ENCODE measurements around the gene CASK.

DNA sequence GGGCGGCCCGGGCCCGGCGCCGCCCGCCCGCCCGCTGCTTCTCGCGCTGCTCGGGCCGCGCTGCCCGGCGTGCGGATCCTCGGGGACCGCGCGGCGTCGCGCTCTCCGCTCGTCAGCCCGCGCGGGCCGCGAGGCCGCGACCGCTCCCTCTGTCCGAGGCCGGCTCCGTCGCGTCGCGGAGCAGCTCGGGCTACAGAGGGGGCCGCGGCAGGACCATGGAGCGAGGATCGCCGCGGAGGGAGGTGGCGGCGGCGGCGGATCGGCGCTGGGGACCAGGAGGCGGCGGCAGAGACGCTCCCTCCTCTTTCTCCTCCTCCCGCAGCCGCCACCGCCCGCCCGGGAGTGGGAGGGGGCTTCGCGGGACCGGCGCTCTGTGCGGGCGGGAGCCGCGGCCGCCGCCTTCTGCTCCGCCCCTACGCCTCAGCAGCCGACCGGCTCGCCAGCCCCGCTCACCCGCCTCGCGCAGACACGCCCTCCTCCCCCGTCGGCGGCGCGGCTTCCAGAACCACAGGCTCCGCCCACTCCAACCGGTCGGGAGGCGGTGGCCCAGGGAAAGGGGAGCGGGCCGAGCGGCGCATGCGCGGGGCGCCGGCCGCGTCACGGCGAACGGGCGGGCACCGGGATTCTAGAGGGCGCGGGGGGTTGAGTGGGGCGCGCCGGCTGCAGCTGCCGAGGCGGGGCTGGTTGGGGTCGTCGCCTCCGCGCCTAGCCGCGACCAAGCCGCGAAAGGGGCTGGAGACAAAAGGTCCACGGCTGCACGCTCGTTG, at the start of gene CASK:
- TF ChIP-seq, protein P1, sequence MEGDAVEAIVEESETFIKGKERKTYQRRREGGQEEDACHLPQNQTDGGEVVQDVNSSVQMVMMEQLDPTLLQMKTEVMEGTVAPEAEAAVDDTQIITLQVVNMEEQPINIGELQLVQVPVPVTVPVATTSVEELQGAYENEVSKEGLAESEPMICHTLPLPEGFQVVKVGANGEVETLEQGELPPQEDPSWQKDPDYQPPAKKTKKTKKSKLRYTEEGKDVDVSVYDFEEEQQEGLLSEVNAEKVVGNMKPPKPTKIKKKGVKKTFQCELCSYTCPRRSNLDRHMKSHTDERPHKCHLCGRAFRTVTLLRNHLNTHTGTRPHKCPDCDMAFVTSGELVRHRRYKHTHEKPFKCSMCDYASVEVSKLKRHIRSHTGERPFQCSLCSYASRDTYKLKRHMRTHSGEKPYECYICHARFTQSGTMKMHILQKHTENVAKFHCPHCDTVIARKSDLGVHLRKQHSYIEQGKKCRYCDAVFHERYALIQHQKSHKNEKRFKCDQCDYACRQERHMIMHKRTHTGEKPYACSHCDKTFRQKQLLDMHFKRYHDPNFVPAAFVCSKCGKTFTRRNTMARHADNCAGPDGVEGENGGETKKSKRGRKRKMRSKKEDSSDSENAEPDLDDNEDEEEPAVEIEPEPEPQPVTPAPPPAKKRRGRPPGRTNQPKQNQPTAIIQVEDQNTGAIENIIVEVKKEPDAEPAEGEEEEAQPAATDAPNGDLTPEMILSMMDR (conservative IDR thresholded peaks at IDR 0.05; ENCODE audit: low read depth, low read length), result no peak
- no peak for TF ChIP-seq EZH2 (IDR thresholded peaks at IDR 0.05; ENCODE audit: borderline replicate concordance, low read depth, low read length, poor library complexity, severe bottlenecking)

All from A673 (cell line).